ENCODE results near the gene MYT1.
"Not testable (repeated sequence)": the region's sequence is repeated elsewhere in the genome, so short reads cannot be mapped to it uniquely, and the experiment has no call there.

MYT1 gene

GRCh38 chr20:64180673-64181072, 16.4 kb downstream of the MYT1 start:
- no peak overlapping the region for H3K4me3 ChIP-seq (ENCODE audit: low read length)
- no peak for TF ChIP-seq ZNF274 (IDR thresholded peaks at IDR 0.05; ENCODE audit: low read depth, low read length)

GRCh38 chr20:64181391-64181790, 17.1 kb downstream of the MYT1 start:
- H3K4me3 ChIP-seq (ENCODE audit: low read length) = no peak overlapping the region
- no peak for TF ChIP-seq ZNF274 (IDR thresholded peaks at IDR 0.05; ENCODE audit: low read depth, low read length)

- TF ChIP-seq ZNF274 (IDR thresholded peaks at IDR 0.05; ENCODE audit: low read depth, low read length) = no peak
Measured at GRCh38 chr20:64182146-64182865, 18.1 kb downstream of the MYT1 start.

GRCh38 chr20:64183313-64183712, 19.1 kb downstream of the MYT1 start:
- no peak for TF ChIP-seq ZNF274 (IDR thresholded peaks at IDR 0.05; ENCODE audit: low read depth, low read length)
- H3K4me3 ChIP-seq (ENCODE audit: low read length) = no peak overlapping the region

More at GRCh38 chr20:64182146-64182865, 18.1 kb downstream of the MYT1 start:
- no peak overlapping the region for H3K4me3 ChIP-seq (ENCODE audit: low read length)

GRCh38 chr20:64184795-64185194, 20.5 kb downstream of the MYT1 start:
- H3K4me3 ChIP-seq (ENCODE audit: low read length) = no peak overlapping the region
- TF ChIP-seq ZNF274 (IDR thresholded peaks at IDR 0.05; ENCODE audit: low read depth, low read length) = no peak

GRCh38 chr20:64185276-64185900, 21.1 kb downstream of the MYT1 start:
- no peak overlapping the region for H3K4me3 ChIP-seq (ENCODE audit: low read length)
- no peak for TF ChIP-seq ZNF274 (IDR thresholded peaks at IDR 0.05; ENCODE audit: low read depth, low read length)

- no peak for TF ChIP-seq ZNF274 (IDR thresholded peaks at IDR 0.05; ENCODE audit: low read depth, low read length)
Measured at GRCh38 chr20:64186071-64186598, 21.9 kb downstream of the MYT1 start.

GRCh38 chr20:64187213-64187612, 23.0 kb downstream of the MYT1 start:
- not testable (repeated sequence) for H3K4me3 ChIP-seq (ENCODE audit: low read length)

More at GRCh38 chr20:64186071-64186598, 21.9 kb downstream of the MYT1 start:
- no peak overlapping the region for H3K4me3 ChIP-seq (ENCODE audit: low read length)

GRCh38 chr20:64188091-64188490, 23.8 kb downstream of the MYT1 start:
- H3K4me3 ChIP-seq (ENCODE audit: low read length) = no peak overlapping the region
- no peak for TF ChIP-seq ZNF274 (IDR thresholded peaks at IDR 0.05; ENCODE audit: low read depth, low read length)

GRCh38 chr20:64188682-64189529, 24.7 kb downstream of the MYT1 start:
- TF ChIP-seq ZNF274 (IDR thresholded peaks at IDR 0.05; ENCODE audit: low read depth, low read length) = no peak
- no peak overlapping the region for H3K4me3 ChIP-seq (ENCODE audit: low read length)

GRCh38 chr20:64189530-64189966, 25.3 kb downstream of the MYT1 start:
- H3K4me3 ChIP-seq (ENCODE audit: low read length) = no peak overlapping the region
- TF ChIP-seq ZNF274 (IDR thresholded peaks at IDR 0.05; ENCODE audit: low read depth, low read length) = no peak

GRCh38 chr20:64189986-64190385, 25.7 kb downstream of the MYT1 start:
- no peak overlapping the region for H3K4me3 ChIP-seq (ENCODE audit: low read length)

GRCh38 chr20:64191002-64191401, 26.8 kb downstream of the MYT1 start:
- no peak overlapping the region for H3K4me3 ChIP-seq (ENCODE audit: low read length)
- TF ChIP-seq ZNF274 (IDR thresholded peaks at IDR 0.05; ENCODE audit: low read depth, low read length) = no peak

More at GRCh38 chr20:64189986-64190385, 25.7 kb downstream of the MYT1 start:
- no peak for TF ChIP-seq ZNF274 (IDR thresholded peaks at IDR 0.05; ENCODE audit: low read depth, low read length)

- no peak for TF ChIP-seq ZNF274 (IDR thresholded peaks at IDR 0.05; ENCODE audit: low read depth, low read length)
- H3K4me3 ChIP-seq (ENCODE audit: low read length) = no peak overlapping the region
Measured at GRCh38 chr20:64192406-64192805, 28.2 kb downstream of the MYT1 start.

Data from GM08714 (cell line).